HepG2 (cell line): ENCODE data around the gene GDPD1.

Experiments used
- EZH2 ChIP-seq: conservative IDR thresholded peaks from 2 replicates; pipeline ENCODE4 v1.6.1; 2012; ENCODE audit warnings: mild to moderate bottlenecking, low read depth, low read length, moderate library complexity
- GLI4 ChIP-seq: sonication (generic); formaldehyde crosslinking; IDR thresholded peaks from 2 replicates; pipeline ENCODE4 v1.5.1; 2020; ENCODE audit warnings: missing genetic modification reagents, mild to moderate bottlenecking, moderate library complexity, borderline replicate concordance
- MAFK ChIP-seq, 2 experiments: IDR thresholded peaks in 1 of 2; conservative IDR thresholded peaks in 1 of 2; 2 replicates each; pipeline ENCODE4 v1.6.1; 2011; ENCODE audit warnings: improper control_type of control experiment in 2 of 2, low read length in 2 of 2
- RAD21 ChIP-seq: fragments of 450-650 bp; formaldehyde crosslinking; IDR thresholded peaks from 2 replicates; pipeline ENCODE4 v1.5.0; 2020; ENCODE audit warnings: mild to moderate bottlenecking
- SP2 ChIP-seq: sonication (generic); formaldehyde crosslinking; IDR thresholded peaks from 2 replicates; pipeline ENCODE4 v1.5.1; 2020; ENCODE audit warnings: mild to moderate bottlenecking, missing genetic modification reagents
- SRF ChIP-seq: IDR thresholded peaks from 2 replicates; pipeline ENCODE4 v1.6.1; 2011; ENCODE audit warnings: mild to moderate bottlenecking, low read depth, low read length, moderate library complexity
- TAF15 ChIP-seq: fragments of 200-400 bp; formaldehyde crosslinking; IDR thresholded peaks from one replicate; pipeline ENCODE4 v1.6.1; 2018; ENCODE audit warnings: mild to moderate bottlenecking, low read depth, low read length; ENCODE audit not compliant: poor library complexity, severe bottlenecking
- ZNF124 ChIP-seq: sonication (generic); formaldehyde crosslinking; IDR thresholded peaks from 2 replicates; pipeline ENCODE4 v1.4.0; 2020; ENCODE audit warnings: missing genetic modification reagents
- ZNF230 ChIP-seq: sonication (generic); formaldehyde crosslinking; IDR thresholded peaks from 2 replicates; pipeline ENCODE4 v1.4.0; 2020; ENCODE audit warnings: mild to moderate bottlenecking, missing genetic modification reagents
- ZNF598 ChIP-seq: sonication (generic); formaldehyde crosslinking; IDR thresholded peaks from 2 replicates; pipeline ENCODE4 v1.5.1; 2020; ENCODE audit warnings: mild to moderate bottlenecking, missing genetic modification reagents, borderline replicate concordance
- TF ChIP-seq, protein P1 (sequence below): IDR thresholded peaks from 2 replicates; pipeline ENCODE4 v1.6.1; 2012; ENCODE audit warnings: inconsistent platforms
- TF ChIP-seq, protein P2 (sequence below): sonication (generic); formaldehyde crosslinking; IDR thresholded peaks from 2 replicates; pipeline ENCODE4 v1.4.0; 2020; ENCODE audit warnings: missing genetic modification reagents
- TF ChIP-seq, protein P3 (sequence below): sonication (generic); formaldehyde crosslinking; IDR thresholded peaks from 2 replicates; pipeline ENCODE4 v1.5.0; 2020; ENCODE audit warnings: mild to moderate bottlenecking, missing genetic modification reagents, moderate library complexity

DNA sequence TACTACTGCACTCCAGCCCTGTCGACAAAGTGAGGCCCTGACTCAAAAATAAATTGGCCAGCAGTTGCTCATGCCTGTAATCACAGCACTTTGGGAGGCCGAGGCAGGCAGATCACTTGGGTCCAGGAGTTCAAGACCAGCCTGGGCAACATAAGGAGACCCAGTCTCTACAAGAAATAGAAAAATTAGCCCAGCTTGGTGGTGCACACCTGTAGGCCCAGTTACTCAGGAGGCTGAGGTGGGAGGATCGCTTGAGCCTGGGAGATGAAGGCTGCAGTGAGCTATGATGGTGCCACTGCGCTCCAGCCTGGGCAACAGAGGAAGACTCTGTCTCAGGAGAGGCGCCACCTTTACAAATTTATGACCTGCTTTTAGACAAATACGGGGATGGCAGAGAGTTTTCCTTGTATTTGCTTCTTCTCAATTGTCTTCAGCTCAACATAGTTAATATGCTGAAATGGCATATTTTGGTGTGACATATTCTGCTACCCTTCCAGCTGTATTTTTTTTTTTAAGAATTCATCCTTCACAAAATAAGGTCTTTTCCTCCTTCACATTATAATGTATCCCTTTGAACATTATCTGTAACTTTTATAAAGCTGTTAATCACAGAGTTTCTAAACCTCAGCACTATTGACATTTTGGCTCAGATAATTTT lies 90.1 kb downstream of the GDPD1 start:
- TF ChIP-seq, protein P1, sequence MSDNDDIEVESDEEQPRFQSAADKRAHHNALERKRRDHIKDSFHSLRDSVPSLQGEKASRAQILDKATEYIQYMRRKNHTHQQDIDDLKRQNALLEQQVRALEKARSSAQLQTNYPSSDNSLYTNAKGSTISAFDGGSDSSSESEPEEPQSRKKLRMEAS, result no peak
- TF ChIP-seq ZNF230 (CRISPR knock-in tag), result no peak
- TF ChIP-seq GLI4 (CRISPR knock-in tag), result no peak
- TF ChIP-seq, protein P2, sequence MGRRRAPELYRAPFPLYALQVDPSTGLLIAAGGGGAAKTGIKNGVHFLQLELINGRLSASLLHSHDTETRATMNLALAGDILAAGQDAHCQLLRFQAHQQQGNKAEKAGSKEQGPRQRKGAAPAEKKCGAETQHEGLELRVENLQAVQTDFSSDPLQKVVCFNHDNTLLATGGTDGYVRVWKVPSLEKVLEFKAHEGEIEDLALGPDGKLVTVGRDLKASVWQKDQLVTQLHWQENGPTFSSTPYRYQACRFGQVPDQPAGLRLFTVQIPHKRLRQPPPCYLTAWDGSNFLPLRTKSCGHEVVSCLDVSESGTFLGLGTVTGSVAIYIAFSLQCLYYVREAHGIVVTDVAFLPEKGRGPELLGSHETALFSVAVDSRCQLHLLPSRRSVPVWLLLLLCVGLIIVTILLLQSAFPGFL, result no peak
- TF ChIP-seq SRF, result no peak
- no peak for TF ChIP-seq ZNF598 (CRISPR knock-in tag)
- TF ChIP-seq RAD21 (CRISPR knock-in tag), result no peak
- no peak for TF ChIP-seq EZH2
- TF ChIP-seq MAFK (conservative IDR thresholded peaks at IDR 0.05 in 1 of 2, IDR thresholded peaks at IDR 0.05 in 1 of 2; ENCODE audit: low read length in 2 of 2), result peak; percentile 99
- no peak for TF ChIP-seq TAF15
- TF ChIP-seq SP2 (CRISPR knock-in tag), result no peak
- TF ChIP-seq, protein P3, sequence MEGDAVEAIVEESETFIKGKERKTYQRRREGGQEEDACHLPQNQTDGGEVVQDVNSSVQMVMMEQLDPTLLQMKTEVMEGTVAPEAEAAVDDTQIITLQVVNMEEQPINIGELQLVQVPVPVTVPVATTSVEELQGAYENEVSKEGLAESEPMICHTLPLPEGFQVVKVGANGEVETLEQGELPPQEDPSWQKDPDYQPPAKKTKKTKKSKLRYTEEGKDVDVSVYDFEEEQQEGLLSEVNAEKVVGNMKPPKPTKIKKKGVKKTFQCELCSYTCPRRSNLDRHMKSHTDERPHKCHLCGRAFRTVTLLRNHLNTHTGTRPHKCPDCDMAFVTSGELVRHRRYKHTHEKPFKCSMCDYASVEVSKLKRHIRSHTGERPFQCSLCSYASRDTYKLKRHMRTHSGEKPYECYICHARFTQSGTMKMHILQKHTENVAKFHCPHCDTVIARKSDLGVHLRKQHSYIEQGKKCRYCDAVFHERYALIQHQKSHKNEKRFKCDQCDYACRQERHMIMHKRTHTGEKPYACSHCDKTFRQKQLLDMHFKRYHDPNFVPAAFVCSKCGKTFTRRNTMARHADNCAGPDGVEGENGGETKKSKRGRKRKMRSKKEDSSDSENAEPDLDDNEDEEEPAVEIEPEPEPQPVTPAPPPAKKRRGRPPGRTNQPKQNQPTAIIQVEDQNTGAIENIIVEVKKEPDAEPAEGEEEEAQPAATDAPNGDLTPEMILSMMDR (CRISPR knock-in tag), result no peak
- no peak for TF ChIP-seq ZNF124
